ENCODE data around the gene FSTL4. TPM values are rescaled to one million over a fixed set of nuclear protein-coding genes. Genes with fewer than 3 reads are reported as not detected.

FSTL4 gene
- total and polyA plus RNA-seq, 12 donors, result 0.48 to 5.2 (median 2.3) TPM

GRCh38 chr5:133579766-133580165, 32.6 kb downstream of the FSTL4 start:
- DNase-seq, result no peak
- no peak overlapping the region for H3K27ac ChIP-seq
- no peak overlapping the region for H3K4me3 ChIP-seq
- H3K36me3 ChIP-seq (replicated peaks in 1 of 2), result no peaks in the 10 kb centered on the region
- intact Hi-C loops (cut with DNase I), result no loop called here
- TF ChIP-seq POLR2A (IDR thresholded peaks at IDR 0.05), result no peak
- no peak for TF ChIP-seq CTCF (IDR thresholded peaks at IDR 0.05)
- no peaks in the 10 kb centered on the region for H3K27me3 ChIP-seq
- WGBS, 4 donors, result 66 to 85% (median 80%) methylated on average over 4 of the region's 4 CpGs
- no peaks in the 10 kb centered on the region for H3K9me3 ChIP-seq (replicated peaks in 1 of 3)
- H3K4me1 ChIP-seq (replicated peaks in 1 of 2), result no peaks in the 10 kb centered on the region

GRCh38 chr5:133569347-133569746, 43.0 kb downstream of the FSTL4 start:
- TF ChIP-seq POLR2A (IDR thresholded peaks at IDR 0.05) (no peak), CTCF (IDR thresholded peaks at IDR 0.05) (no peak)
- intact Hi-C loops (cut with DNase I), result no loop called here
- Histone ChIP-seq H3K27ac (no peak overlapping the region), H3K27me3 (no peaks in the 10 kb centered on the region), H3K4me1 (replicated peaks in 1 of 2) (no peaks in the 10 kb centered on the region), H3K9me3 (replicated peaks in 1 of 3) (no peaks in the 10 kb centered on the region), H3K36me3 (replicated peaks in 1 of 2) (no peaks in the 10 kb centered on the region), H3K4me3 (no peak overlapping the region)
- peak in 3 of 7 donors; percentile 21 to 45 (median 35) for DNase-seq
- 62 to 85% (median 81%) methylated on average over 1 of the region's 1 CpG for WGBS, 4 donors

- no peaks in the 10 kb centered on the region for H3K27me3 ChIP-seq
- H3K36me3 ChIP-seq (replicated peaks in 1 of 2), result no peaks in the 10 kb centered on the region
- H3K4me3 ChIP-seq, result no peak overlapping the region
- intact Hi-C loops (cut with DNase I), result no loop called here
- no peaks in the 10 kb centered on the region for H3K4me1 ChIP-seq (replicated peaks in 1 of 2)
- DNase-seq, result peak in 5 of 7 donors; percentile 20 to 63 (median 52)
- H3K9me3 ChIP-seq (replicated peaks in 1 of 3), result no peaks in the 10 kb centered on the region
- 46 to 62% (median 53%) methylated on average over 3 of the region's 3 CpGs for WGBS, 4 donors
- no peak overlapping the region for H3K27ac ChIP-seq
- TF ChIP-seq CTCF (IDR thresholded peaks at IDR 0.05), result no peak
- TF ChIP-seq POLR2A (IDR thresholded peaks at IDR 0.05), result no peak
Observed at GRCh38 chr5:133565993-133566392, 46.3 kb downstream of the FSTL4 start.

- Histone ChIP-seq H3K27ac (no peak overlapping the region), H3K4me3 (no peak overlapping the region), H3K4me1 (replicated peaks in 1 of 2) (no peaks in the 10 kb centered on the region), H3K9me3 (replicated peaks in 1 of 3) (no peaks in the 10 kb centered on the region), H3K36me3 (replicated peaks in 1 of 2) (no peaks in the 10 kb centered on the region), H3K27me3 (no peaks in the 10 kb centered on the region)
- TF ChIP-seq CTCF (IDR thresholded peaks at IDR 0.05) (no peak), POLR2A (IDR thresholded peaks at IDR 0.05) (no peak)
- DNase-seq, result no peak
- intact Hi-C loops (cut with DNase I), result no loop called here
- WGBS, 4 donors, result 49 to 58% (median 56%) methylated on average over 4 of the region's 4 CpGs
Observed at GRCh38 chr5:133564921-133565565, 47.3 kb downstream of the FSTL4 start.
